ENCODE measurements around the gene FKBP8. TPM values are rescaled to one million over a fixed set of nuclear protein-coding genes. Genes with fewer than 3 reads are reported as not detected.

The FKBP8 gene
- total RNA-seq, 1 donor from 2014 or later = 246 TPM

GRCh38 chr19:18487576-18488402 lies 55.6 kb downstream of the FKBP8 start:
- H3K79me2 ChIP-seq (ENCODE audit: insufficient read depth, low read length) = peaks cover 95% of the 10 kb centered on the region
- Mint-ChIP-seq H3K27ac (ENCODE audit: unreplicated experiment) (no peak overlapping the region), H3K27me3 (ENCODE audit: low read depth, unreplicated experiment) (no peaks in the 10 kb centered on the region), H3K9me3 (ENCODE audit: unreplicated experiment) (no peaks in the 10 kb centered on the region), H3K4me1 (ENCODE audit: low read depth, unreplicated experiment) (peaks cover 33% of the 10 kb centered on the region), H3K36me3 (ENCODE audit: low read depth, unreplicated experiment) (peaks cover 4% of the 10 kb centered on the region), H3K4me3 (ENCODE audit: unreplicated experiment) (no peak overlapping the region)
- peaks cover 12% of the 10 kb centered on the region for H3K4me1 ChIP-seq (ENCODE audit: insufficient read depth, low read length)
- TF ChIP-seq CTCF (IDR thresholded peaks at IDR 0.05; ENCODE audit: insufficient read depth, low read depth, low read length) = no peak
- no peak for TF ChIP-seq EZH2 (IDR thresholded peaks at IDR 0.05; ENCODE audit: insufficient read depth, low read length)
- no peaks in the 10 kb centered on the region for H3K27me3 ChIP-seq (ENCODE audit: insufficient read depth, low read length)
- peaks cover 98% of the 10 kb centered on the region for H4K20me1 ChIP-seq (ENCODE audit: insufficient read depth, low read length)
- H3K27ac ChIP-seq (ENCODE audit: low read depth, low read length) = no peak overlapping the region
- no peak for FAIRE-seq
- H2AFZ ChIP-seq (ENCODE audit: low read depth, low read length) = no peak overlapping the region
- no peak for DNase-seq (ENCODE audit: low read depth)
- H3K4me2 ChIP-seq (ENCODE audit: low read length) = no peak overlapping the region
- no peak overlapping the region for H3K9ac ChIP-seq (ENCODE audit: low read length)
- H3K4me3 ChIP-seq (ENCODE audit: insufficient read depth, low read depth, low read length) = no peak overlapping the region
- no peaks in the 10 kb centered on the region for H3K36me3 ChIP-seq (ENCODE audit: insufficient read depth, low read length)
- H3K9me3 ChIP-seq (ENCODE audit: insufficient read depth, low read depth, low read length) = no peaks in the 10 kb centered on the region

- no peak overlapping the region for H2AFZ ChIP-seq (ENCODE audit: low read depth, low read length)
- H3K9ac ChIP-seq (ENCODE audit: low read length) = peak overlapping the region; percentile 44
- H3K36me3 ChIP-seq (ENCODE audit: insufficient read depth, low read length) = no peaks in the 10 kb centered on the region
- no peaks in the 10 kb centered on the region for H3K9me3 ChIP-seq (ENCODE audit: insufficient read depth, low read depth, low read length)
- FAIRE-seq (no peak), DNase-seq (ENCODE audit: low read depth) (no peak)
- H3K4me2 ChIP-seq (ENCODE audit: low read length) = peak overlapping the region; percentile 66
- Mint-ChIP-seq H3K27ac (ENCODE audit: unreplicated experiment) (peak overlapping the region; percentile 37), H3K9me3 (ENCODE audit: unreplicated experiment) (no peaks in the 10 kb centered on the region), H3K36me3 (ENCODE audit: low read depth, unreplicated experiment) (peaks cover 4% of the 10 kb centered on the region), H3K27me3 (ENCODE audit: low read depth, unreplicated experiment) (no peaks in the 10 kb centered on the region), H3K4me3 (ENCODE audit: unreplicated experiment) (no peak overlapping the region), H3K4me1 (ENCODE audit: low read depth, unreplicated experiment) (peaks cover 36% of the 10 kb centered on the region)
- H3K79me2 ChIP-seq (ENCODE audit: insufficient read depth, low read length) = peaks cover 93% of the 10 kb centered on the region
- H4K20me1 ChIP-seq (ENCODE audit: insufficient read depth, low read length) = peaks cover 98% of the 10 kb centered on the region
- no peak for TF ChIP-seq CTCF (IDR thresholded peaks at IDR 0.05; ENCODE audit: insufficient read depth, low read depth, low read length)
- TF ChIP-seq EZH2 (IDR thresholded peaks at IDR 0.05; ENCODE audit: insufficient read depth, low read length) = no peak
- no peaks in the 10 kb centered on the region for H3K27me3 ChIP-seq (ENCODE audit: insufficient read depth, low read length)
- H3K4me1 ChIP-seq (ENCODE audit: insufficient read depth, low read length) = peaks cover 12% of the 10 kb centered on the region
- no peak overlapping the region for H3K27ac ChIP-seq (ENCODE audit: low read depth, low read length)
- no peak overlapping the region for H3K4me3 ChIP-seq (ENCODE audit: insufficient read depth, low read depth, low read length)
Observed at GRCh38 chr19:18486746-18487145, 56.6 kb downstream of the FKBP8 start.

- Histone ChIP-seq H2AFZ (ENCODE audit: low read depth, low read length) (no peak overlapping the region), H3K27me3 (ENCODE audit: insufficient read depth, low read length) (no peaks in the 10 kb centered on the region), H3K4me3 (ENCODE audit: insufficient read depth, low read depth, low read length) (no peak overlapping the region), H3K4me1 (ENCODE audit: insufficient read depth, low read length) (peaks cover 26% of the 10 kb centered on the region), H3K27ac (ENCODE audit: low read depth, low read length) (no peak overlapping the region), H3K79me2 (ENCODE audit: insufficient read depth, low read length) (peaks cover 94% of the 10 kb centered on the region), H3K36me3 (ENCODE audit: insufficient read depth, low read length) (no peaks in the 10 kb centered on the region), H3K9ac (ENCODE audit: low read length) (no peak overlapping the region), H3K9me3 (ENCODE audit: insufficient read depth, low read depth, low read length) (no peaks in the 10 kb centered on the region), H4K20me1 (ENCODE audit: insufficient read depth, low read length) (peaks cover 99% of the 10 kb centered on the region), H3K4me2 (ENCODE audit: low read length) (no peak overlapping the region)
- TF ChIP-seq EZH2 (IDR thresholded peaks at IDR 0.05; ENCODE audit: insufficient read depth, low read length) (no peak), CTCF (IDR thresholded peaks at IDR 0.05; ENCODE audit: insufficient read depth, low read depth, low read length) (no peak)
- FAIRE-seq (no peak), DNase-seq (ENCODE audit: low read depth) (no peak)
- Mint-ChIP-seq H3K4me1 (ENCODE audit: low read depth, unreplicated experiment) (peaks cover 45% of the 10 kb centered on the region), H3K36me3 (ENCODE audit: low read depth, unreplicated experiment) (no peaks in the 10 kb centered on the region), H3K27me3 (ENCODE audit: low read depth, unreplicated experiment) (no peaks in the 10 kb centered on the region), H3K27ac (ENCODE audit: unreplicated experiment) (no peak overlapping the region), H3K4me3 (ENCODE audit: unreplicated experiment) (no peak overlapping the region), H3K9me3 (ENCODE audit: unreplicated experiment) (no peaks in the 10 kb centered on the region)
Observed at GRCh38 chr19:18484992-18485391, 58.4 kb downstream of the FKBP8 start.
